Common myeloid progenitor, CD34-positive (primary cell): Measurements from ENCODE around the gene FOXP1.

ENCODE experiments used
- CTCF ChIA-PET: fragments of 350-600 bp; sonication (Branson Sonifier 250); formaldehyde crosslinking; loops from one replicate; lab custom pipeline; 2021; ENCODE audit warnings: antibody characterized with exemption; lab: Charles Lee
- POLR2A ChIA-PET: fragments of 350-600 bp; sonication (Branson Sonifier 250); formaldehyde crosslinking; loops from one replicate; lab custom pipeline; 2021; ENCODE audit warnings: antibody characterized with exemption; lab: Charles Lee
- DNase-seq, 3 donors: peaks; one replicate each; pipeline versions ENCODE4 v3.0.0 to v3.0.0-alpha.2; 2013
- H3K27ac ChIP-seq, 2 experiments: 1 replicate in 1 of 2; 2 replicates in 1 of 2; pipeline ENCODE4 v1.7.0; 2013; ENCODE audit warnings: inconsistent platforms in 2 of 2, low read length in 2 of 2, mild to moderate bottlenecking in 2 of 2, low read depth in 1 of 2, moderate library complexity in 1 of 2; ENCODE audit not compliant: severe bottlenecking in 2 of 2, insufficient read depth in 1 of 2, poor library complexity in 1 of 2
- H3K27me3 ChIP-seq, 5 experiments: replicated peaks in 2 of 5; 1 replicate in 3 of 5; 2 replicates in 2 of 5; pipeline versions ENCODE4 v1.6.1 to v1.7.0; 2013; ENCODE audit warnings: low read length in 4 of 5, mild to moderate bottlenecking in 2 of 5, moderate library complexity in 2 of 5, inconsistent platforms in 1 of 5; ENCODE audit not compliant: insufficient read depth in 5 of 5, control insufficient read depth in 4 of 5
- H3K36me3 ChIP-seq, 4 experiments: 1 replicate in 2 of 4; 2 replicates in 2 of 4; pipeline versions ENCODE4 v1.6.1 to v1.7.0; 2013; ENCODE audit warnings: low read length in 3 of 4, control low read depth in 1 of 4, mild to moderate bottlenecking in 1 of 4; ENCODE audit not compliant: control insufficient read depth in 4 of 4, insufficient read depth in 4 of 4
- H3K4me1 ChIP-seq, 4 experiments: 1 replicate in 3 of 4; 2 replicates in 1 of 4; pipeline versions ENCODE4 v1.6.1 to v1.7.1; 2013; ENCODE audit warnings: low read length in 3 of 4, mild to moderate bottlenecking in 3 of 4, control low read depth in 1 of 4, inconsistent platforms in 1 of 4, moderate library complexity in 1 of 4; ENCODE audit not compliant: control insufficient read depth in 4 of 4, insufficient read depth in 4 of 4; ENCODE audit errors: control extremely low read depth in 1 of 4
- H3K4me3 ChIP-seq, 7 experiments: 1 replicate in 4 of 7; 2 replicates in 3 of 7; pipeline versions ENCODE4 v1.5.1 to v1.7.0; 2013; ENCODE audit warnings: mild to moderate bottlenecking in 7 of 7, low read length in 6 of 7, moderate library complexity in 6 of 7, inconsistent platforms in 2 of 7, low read depth in 2 of 7, control low read depth in 1 of 7; ENCODE audit not compliant: insufficient read depth in 4 of 7, control insufficient read depth in 1 of 7; ENCODE audit errors: extremely low read depth in 1 of 7
- H3K9me3 ChIP-seq, 5 experiments: 1 replicate in 4 of 5; 2 replicates in 1 of 5; pipeline versions ENCODE4 v1.6.1 to v1.7.1; 2013; ENCODE audit warnings: low read length in 4 of 5, mild to moderate bottlenecking in 2 of 5, inconsistent platforms in 1 of 5, low read depth in 1 of 5, moderate library complexity in 1 of 5; ENCODE audit not compliant: control insufficient read depth in 4 of 5, insufficient read depth in 2 of 5; ENCODE audit errors: control extremely low read depth in 1 of 5
- WGBS: methylation state at CpG from one replicate; pipeline ENCODE4 v1.1.5; 2013; ENCODE audit not compliant: insufficient coverage; 5-methylcytosine and 5-hydroxymethylcytosine counted together

The FOXP1 gene

GRCh38 chr3:71348831-71349230 is 234.7 kb downstream of the FOXP1 start:
- H3K4me1 ChIP-seq: peaks cover 0 to 3% (median 0%) of the 10 kb centered on the region in 4 experiments
- no peaks in the 10 kb centered on the region for H3K9me3 ChIP-seq
- ChIA-PET CTCF (interaction anchor here (1.0 to 1.7 kb wide), 3 partner anchors 11 to 41 kb away, joined by 3 to 4 read pairs (median 3); no protein-coding TSS in a partner anchor), POLR2A (no interaction called here)
- H3K4me3 ChIP-seq: no peak overlapping the region
- WGBS: 95% methylated on average over 2 of the region's 2 CpGs
- H3K27ac ChIP-seq: no peak overlapping the region
- no peak for DNase-seq
- H3K36me3 ChIP-seq: peaks cover 0 to 6% (median 0%) of the 10 kb centered on the region in 4 experiments
- H3K27me3 ChIP-seq: no peaks in the 10 kb centered on the region

GRCh38 chr3:71348001-71348632 is 235.4 kb downstream of the FOXP1 start:
- peaks cover 0 to 6% (median 0%) of the 10 kb centered on the region in 4 experiments for H3K36me3 ChIP-seq
- no peak overlapping the region for H3K4me3 ChIP-seq
- no peaks in the 10 kb centered on the region for H3K9me3 ChIP-seq
- H3K27me3 ChIP-seq: no peaks in the 10 kb centered on the region
- 100% methylated on average over 1 of the region's 9 CpGs for WGBS
- no peak overlapping the region for H3K27ac ChIP-seq
- POLR2A ChIA-PET: no interaction called here
- DNase-seq: no peak
- peaks cover 0 to 3% (median 0%) of the 10 kb centered on the region in 4 experiments for H3K4me1 ChIP-seq
- CTCF ChIA-PET: interaction anchor here (1.0 kb wide), 1 partner anchor 42 kb away, joined by 3 read pairs; no protein-coding TSS in a partner anchor

- ChIA-PET POLR2A (no interaction called here), CTCF (interaction anchor here (1.3 kb wide), 1 partner anchor 110 kb away, joined by 3 read pairs; no protein-coding TSS in a partner anchor)
- 94% methylated on average over 2 of the region's 4 CpGs for WGBS
These were observed 237.5 kb downstream of the FOXP1 start for GRCh38 chr3:71346061-71346460.

GRCh38 chr3:71345429-71346040 is 238.0 kb downstream of the FOXP1 start:
- CTCF ChIA-PET: interaction anchor here (1.0 to 1.3 kb wide), 3 partner anchors 15 to 111 kb away, joined by 3 read pairs; no protein-coding TSS in a partner anchor
- peak in 2 of 3 donors; percentile 46 to 53 for DNase-seq
- no peak overlapping the region for H3K27ac ChIP-seq
- H3K4me1 ChIP-seq: peaks cover 0 to 3% (median 0%) of the 10 kb centered on the region in 4 experiments
- H3K36me3 ChIP-seq: peaks cover 0 to 18% (median 6%) of the 10 kb centered on the region in 4 experiments
- POLR2A ChIA-PET: interaction anchor here (0.7 kb wide), 1 partner anchor 8 kb away, joined by 3 read pairs; no protein-coding TSS in a partner anchor
- no peaks in the 10 kb centered on the region for H3K27me3 ChIP-seq
- peaks cover 0 to 6% (median 3%) of the 10 kb centered on the region in 5 experiments for H3K9me3 ChIP-seq
- H3K4me3 ChIP-seq: no peak overlapping the region
- WGBS: 100% methylated on average over 2 of the region's 5 CpGs

More at GRCh38 chr3:71346061-71346460, 237.5 kb downstream of the FOXP1 start:
- Histone ChIP-seq H3K27ac (no peak overlapping the region), H3K36me3 (peaks cover 0 to 17% (median 6%) of the 10 kb centered on the region in 4 experiments), H3K27me3 (no peaks in the 10 kb centered on the region), H3K4me1 (peaks cover 0 to 3% (median 0%) of the 10 kb centered on the region in 4 experiments), H3K4me3 (no peak overlapping the region), H3K9me3 (peaks cover 0 to 4% (median 3%) of the 10 kb centered on the region in 5 experiments)
- peak in 2 of 3 donors; percentile 8 to 23 for DNase-seq

- Histone ChIP-seq H3K27me3 (no peaks in the 10 kb centered on the region), H3K36me3 (peaks cover 0 to 16% (median 6%) of the 10 kb centered on the region in 4 experiments), H3K4me1 (peaks cover 0 to 9% (median 1%) of the 10 kb centered on the region in 4 experiments), H3K9me3 (peaks cover 0 to 6% (median 3%) of the 10 kb centered on the region in 5 experiments), H3K27ac (no peak overlapping the region), H3K4me3 (no peak overlapping the region)
- no CpG with 5 or more reads among the region's 4 CpGs for WGBS
- DNase-seq: no peak
- ChIA-PET POLR2A (no interaction called here), CTCF (interaction anchor here (1.2 to 1.6 kb wide), 3 partner anchors 10 to 336 kb away, joined by 3 to 5 read pairs (median 3); no protein-coding TSS in a partner anchor)
These were observed 241.8 kb downstream of the FOXP1 start for GRCh38 chr3:71341721-71342120.

GRCh38 chr3:71339049-71339448 is 244.5 kb downstream of the FOXP1 start:
- Histone ChIP-seq H3K27me3 (no peaks in the 10 kb centered on the region), H3K9me3 (peaks cover 0 to 6% (median 3%) of the 10 kb centered on the region in 5 experiments), H3K4me1 (peaks cover 0 to 9% (median 1%) of the 10 kb centered on the region in 4 experiments), H3K27ac (no peak overlapping the region), H3K4me3 (no peak overlapping the region), H3K36me3 (peaks cover 0 to 22% (median 6%) of the 10 kb centered on the region in 4 experiments)
- no peak for DNase-seq
- ChIA-PET CTCF (interaction anchor here (1.4 to 1.6 kb wide), 2 partner anchors 11 to 27 kb away, joined by 4 to 5 read pairs; no protein-coding TSS in a partner anchor), POLR2A (no interaction called here)
- WGBS: 40% methylated on average over 1 of the region's 4 CpGs
